ENCODE data around the gene FAM111A.

FAM111A gene

GRCh38 chr11:59198726-59199125 is 56.1 kb downstream of the FAM111A start:
- no peak for DNase-seq
- H3K27ac ChIP-seq (ENCODE audit: insufficient read depth in 1 of 2, low read depth in 1 of 2, low read length in 2 of 2, poor library complexity in 1 of 2, severe bottlenecking in 2 of 2), result no peak overlapping the region
- peaks cover 0 to 4% (median 0%) of the 10 kb centered on the region in 5 experiments for H3K27me3 ChIP-seq (replicated peaks in 2 of 5; ENCODE audit: control insufficient read depth in 4 of 5, insufficient read depth in 5 of 5, low read length in 4 of 5)
- CTCF ChIA-PET, result interaction anchor here (1.0 to 8.1 kb wide), 6 partner anchors 8 to 56 kb away, joined by 3 to 57 read pairs (median 6); partner anchors contain the start of genes DTX4 and FAM111A
- H3K36me3 ChIP-seq (ENCODE audit: control insufficient read depth in 4 of 4, insufficient read depth in 4 of 4, low read length in 3 of 4), result no peaks in the 10 kb centered on the region
- H3K4me1 ChIP-seq (ENCODE audit: control extremely low read depth in 1 of 4, control insufficient read depth in 4 of 4, insufficient read depth in 4 of 4, low read length in 3 of 4), result peaks cover 2 to 38% (median 14%) of the 10 kb centered on the region in 4 experiments
- no peaks in the 10 kb centered on the region for H3K9me3 ChIP-seq (ENCODE audit: control extremely low read depth in 1 of 5, control insufficient read depth in 4 of 5, insufficient read depth in 2 of 5, low read depth in 1 of 5, low read length in 4 of 5)
- POLR2A ChIA-PET, result interaction anchor here (0.5 kb wide), 1 partner anchor 666 kb away, joined by 3 read pairs; no protein-coding TSS in a partner anchor
- WGBS (ENCODE audit: insufficient coverage), result 71% methylated on average over 2 of the region's 2 CpGs
- no peak overlapping the region for H3K4me3 ChIP-seq (ENCODE audit: control insufficient read depth in 1 of 7, extremely low read depth in 1 of 7, insufficient read depth in 4 of 7, low read depth in 2 of 7, low read length in 6 of 7)

GRCh38 chr11:59199546-59200422 is 57.1 kb downstream of the FAM111A start:
- Histone ChIP-seq H3K9me3 (ENCODE audit: control extremely low read depth in 1 of 5, control insufficient read depth in 4 of 5, insufficient read depth in 2 of 5, low read depth in 1 of 5, low read length in 4 of 5) (no peaks in the 10 kb centered on the region), H3K4me3 (ENCODE audit: control insufficient read depth in 1 of 7, extremely low read depth in 1 of 7, insufficient read depth in 4 of 7, low read depth in 2 of 7, low read length in 6 of 7) (no peak overlapping the region), H3K36me3 (ENCODE audit: control insufficient read depth in 4 of 4, insufficient read depth in 4 of 4, low read length in 3 of 4) (no peaks in the 10 kb centered on the region), H3K27ac (ENCODE audit: insufficient read depth in 1 of 2, low read depth in 1 of 2, low read length in 2 of 2, poor library complexity in 1 of 2, severe bottlenecking in 2 of 2) (no peak overlapping the region), H3K27me3 (replicated peaks in 2 of 5; ENCODE audit: control insufficient read depth in 4 of 5, insufficient read depth in 5 of 5, low read length in 4 of 5) (peaks cover 0 to 4% (median 0%) of the 10 kb centered on the region in 5 experiments), H3K4me1 (ENCODE audit: control extremely low read depth in 1 of 4, control insufficient read depth in 4 of 4, insufficient read depth in 4 of 4, low read length in 3 of 4) (peaks cover 2 to 38% (median 14%) of the 10 kb centered on the region in 4 experiments)
- ChIA-PET CTCF (interaction anchor here (1.0 to 14.0 kb wide), 10 partner anchors 9 to 233 kb away, joined by 3 to 259 read pairs (median 5); partner anchors contain the start of gene DTX4), POLR2A (no interaction called here)
- 84% methylated on average over 11 of the region's 14 CpGs for WGBS (ENCODE audit: insufficient coverage)
- peak; percentile 44 to 88 (median 83) for DNase-seq

GRCh38 chr11:59200423-59200746 is 57.7 kb downstream of the FAM111A start:
- Histone ChIP-seq H3K36me3 (ENCODE audit: control insufficient read depth in 4 of 4, insufficient read depth in 4 of 4, low read length in 3 of 4) (no peaks in the 10 kb centered on the region), H3K27ac (ENCODE audit: insufficient read depth in 1 of 2, low read depth in 1 of 2, low read length in 2 of 2, poor library complexity in 1 of 2, severe bottlenecking in 2 of 2) (no peak overlapping the region), H3K9me3 (ENCODE audit: control extremely low read depth in 1 of 5, control insufficient read depth in 4 of 5, insufficient read depth in 2 of 5, low read depth in 1 of 5, low read length in 4 of 5) (no peaks in the 10 kb centered on the region), H3K27me3 (replicated peaks in 2 of 5; ENCODE audit: control insufficient read depth in 4 of 5, insufficient read depth in 5 of 5, low read length in 4 of 5) (peaks cover 0 to 4% (median 0%) of the 10 kb centered on the region in 5 experiments), H3K4me1 (ENCODE audit: control extremely low read depth in 1 of 4, control insufficient read depth in 4 of 4, insufficient read depth in 4 of 4, low read length in 3 of 4) (peaks cover 2 to 38% (median 14%) of the 10 kb centered on the region in 4 experiments), H3K4me3 (ENCODE audit: control insufficient read depth in 1 of 7, extremely low read depth in 1 of 7, insufficient read depth in 4 of 7, low read depth in 2 of 7, low read length in 6 of 7) (no peak overlapping the region)
- POLR2A ChIA-PET, result no interaction called here
- WGBS (ENCODE audit: insufficient coverage), result 0% methylated on average over 1 of the region's 4 CpGs
- CTCF ChIA-PET, result interaction anchor here (1.1 to 14.0 kb wide), 8 partner anchors 9 to 232 kb away, joined by 3 to 259 read pairs (median 5); partner anchors contain the start of gene DTX4
- peak in 2 of 3 donors; percentile 59 to 85 for DNase-seq

- CTCF ChIA-PET, result interaction anchor here (1.0 to 14.0 kb wide), 12 partner anchors 8 to 231 kb away, joined by 3 to 259 read pairs (median 11); partner anchors contain the start of genes DTX4 and MPEG1
- Histone ChIP-seq H3K27ac (ENCODE audit: insufficient read depth in 1 of 2, low read depth in 1 of 2, low read length in 2 of 2, poor library complexity in 1 of 2, severe bottlenecking in 2 of 2) (no peak overlapping the region), H3K4me3 (ENCODE audit: control insufficient read depth in 1 of 7, extremely low read depth in 1 of 7, insufficient read depth in 4 of 7, low read depth in 2 of 7, low read length in 6 of 7) (no peak overlapping the region), H3K27me3 (replicated peaks in 2 of 5; ENCODE audit: control insufficient read depth in 4 of 5, insufficient read depth in 5 of 5, low read length in 4 of 5) (peaks cover 0 to 4% (median 0%) of the 10 kb centered on the region in 5 experiments), H3K9me3 (ENCODE audit: control extremely low read depth in 1 of 5, control insufficient read depth in 4 of 5, insufficient read depth in 2 of 5, low read depth in 1 of 5, low read length in 4 of 5) (no peaks in the 10 kb centered on the region), H3K36me3 (ENCODE audit: control insufficient read depth in 4 of 4, insufficient read depth in 4 of 4, low read length in 3 of 4) (no peaks in the 10 kb centered on the region), H3K4me1 (ENCODE audit: control extremely low read depth in 1 of 4, control insufficient read depth in 4 of 4, insufficient read depth in 4 of 4, low read length in 3 of 4) (peaks cover 2 to 38% (median 14%) of the 10 kb centered on the region in 4 experiments)
- POLR2A ChIA-PET, result no interaction called here
- DNase-seq, result no peak
- 94% methylated on average over 2 of the region's 3 CpGs for WGBS (ENCODE audit: insufficient coverage)
Measured at GRCh38 chr11:59201353-59201752, 58.7 kb downstream of the FAM111A start.

Measured in common myeloid progenitor, CD34-positive (primary cell).